HG02852 (cell line): ENCODE measurements around the gene SLC66A2.
"Not testable (repeated sequence)": the region's sequence is repeated elsewhere in the genome, so short reads cannot be mapped to it uniquely, and the experiment has no call there.

ENCODE experiments used
- ATAC-seq: cut with Tn5 transposase; IDR thresholded peaks from one replicate; pipeline ENCODE4 v1.9.1; 2021; ENCODE audit warnings: mild to moderate bottlenecking, moderate library complexity; ENCODE audit not compliant: unreplicated experiment

Gene SLC66A2

DNA sequence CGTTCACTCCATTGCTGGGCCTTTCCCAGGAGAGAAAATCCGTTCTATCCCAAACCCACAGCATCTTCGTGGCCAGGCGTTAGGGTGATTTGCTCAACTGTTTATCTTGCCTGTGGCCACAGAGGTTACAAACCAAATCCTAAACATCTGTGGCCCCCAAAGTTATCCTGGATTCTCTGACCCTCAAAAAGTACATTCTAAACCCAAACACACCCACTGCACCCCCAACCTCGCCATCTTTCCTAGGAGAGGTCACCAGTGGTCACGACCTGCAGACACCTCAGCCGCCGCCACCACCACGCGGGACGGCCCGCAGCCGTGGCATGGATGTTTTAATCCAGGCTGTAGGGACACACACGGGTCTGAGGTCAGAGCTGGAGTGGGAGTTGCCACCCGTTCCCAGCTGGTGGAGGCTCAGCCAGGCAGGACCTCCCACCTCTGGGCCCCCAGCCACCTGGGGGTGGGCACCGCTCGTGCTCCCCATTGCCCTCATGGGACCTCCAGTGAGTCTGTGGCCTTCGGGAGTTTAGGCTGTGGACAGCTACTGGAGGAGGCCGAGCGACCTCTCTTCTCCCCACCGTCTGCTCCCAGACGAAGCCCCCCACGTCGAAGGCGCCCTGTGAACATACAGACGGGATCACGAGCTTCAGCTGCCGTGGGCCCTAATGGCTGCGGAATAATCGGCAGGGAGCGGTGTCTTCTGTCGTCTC lies 81.7 kb downstream of the SLC66A2 start:
- no peak for ATAC-seq

DNA sequence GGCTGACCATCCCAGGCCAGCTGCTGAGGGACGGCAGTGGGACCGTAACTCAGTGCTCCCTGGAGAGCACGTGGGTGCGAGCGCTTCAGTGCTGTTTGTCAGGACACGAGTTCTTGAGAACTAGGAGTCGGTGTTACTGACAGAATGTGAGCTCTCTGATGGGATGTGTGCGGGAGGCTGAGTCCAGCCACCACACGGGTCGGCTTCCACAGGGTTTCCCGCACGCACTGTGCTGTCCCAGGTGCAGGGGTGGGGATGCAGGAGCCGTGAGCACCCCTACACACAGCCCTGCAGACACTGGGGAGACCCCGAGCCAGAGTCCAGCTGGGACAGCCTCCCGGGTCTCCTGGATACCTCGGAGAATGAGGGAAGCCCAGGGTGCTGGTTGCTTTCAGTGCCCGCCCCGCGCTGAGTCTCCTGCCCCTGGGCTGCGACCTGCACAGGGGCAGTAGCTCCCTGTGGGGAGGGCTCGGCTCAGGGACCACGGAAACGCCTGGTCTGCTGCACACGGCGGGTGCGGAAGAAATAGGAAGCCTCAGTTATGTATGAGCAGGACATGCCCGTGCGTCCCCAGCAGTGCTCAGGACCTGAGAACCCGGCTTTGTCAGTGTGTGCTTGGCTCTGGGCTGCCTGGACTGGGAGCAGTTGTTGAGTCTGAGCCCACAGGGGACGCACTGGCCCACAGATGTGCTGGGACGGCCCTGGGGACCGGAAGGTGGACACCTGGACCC lies 82.5 kb downstream of the SLC66A2 start:
- no peak for ATAC-seq

GRCh38 chr18:79868168-79868784 lies 83.2 kb downstream of the SLC66A2 start:
- no peak for ATAC-seq

DNA sequence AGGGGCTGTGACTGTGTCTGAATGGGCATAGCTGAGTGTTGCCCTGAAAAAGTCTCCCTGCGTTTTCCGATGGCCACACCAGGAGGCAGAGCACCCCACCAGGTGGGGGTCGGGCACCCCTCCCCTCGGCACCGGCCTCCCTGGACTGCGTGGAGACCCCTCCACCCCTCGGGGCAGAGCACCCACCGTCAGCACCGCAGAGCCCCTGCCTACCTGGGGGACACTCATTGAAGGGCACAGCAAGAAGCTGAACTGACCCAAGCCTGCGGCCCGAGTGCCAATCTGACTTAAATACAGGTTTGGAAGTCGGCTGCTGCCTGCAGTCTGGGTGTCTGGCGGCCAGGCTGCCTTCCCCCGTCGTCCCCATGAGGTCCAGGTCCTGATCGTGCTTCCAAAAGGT lies 83.8 kb downstream of the SLC66A2 start:
- ATAC-seq = no peak

DNA sequence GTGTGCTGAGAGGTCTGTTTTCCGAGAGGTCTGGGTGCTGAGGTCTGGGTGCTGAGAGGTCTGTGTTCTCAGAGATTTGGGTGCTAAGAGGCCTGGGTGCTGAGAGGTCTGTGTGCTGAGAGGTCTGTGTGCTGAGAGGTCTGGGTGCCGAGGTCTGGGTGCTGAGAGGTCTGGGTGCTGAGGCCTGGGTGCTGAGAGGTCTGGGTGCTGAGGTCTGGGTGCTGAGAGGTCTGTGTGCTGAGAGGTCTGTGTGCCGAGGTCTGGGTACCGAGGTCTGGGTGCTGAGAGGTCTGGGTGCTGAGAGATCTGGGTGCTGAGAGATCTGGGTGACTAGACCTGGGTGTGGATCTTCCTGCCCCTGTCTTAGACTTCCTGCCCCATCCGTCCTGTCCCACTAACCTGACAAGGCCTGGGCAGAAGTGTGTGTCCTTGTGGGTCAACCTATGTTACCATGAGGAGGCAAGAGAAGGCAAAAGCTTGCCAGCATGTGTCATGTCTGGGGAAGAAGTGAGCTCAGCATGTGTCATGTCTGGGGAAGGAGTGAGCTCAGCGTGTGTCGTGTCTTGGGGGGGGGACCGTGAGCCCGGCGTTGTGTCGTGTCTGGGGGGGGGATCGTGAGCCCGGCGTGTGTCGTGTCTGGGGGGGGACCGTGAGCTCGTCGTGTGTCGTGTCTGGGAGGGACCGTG lies 84.4 kb downstream of the SLC66A2 start:
- no peak for ATAC-seq

- ATAC-seq = not testable (repeated sequence)
Observed at GRCh38 chr18:79865951-79866350, 85.5 kb downstream of the SLC66A2 start.

DNA sequence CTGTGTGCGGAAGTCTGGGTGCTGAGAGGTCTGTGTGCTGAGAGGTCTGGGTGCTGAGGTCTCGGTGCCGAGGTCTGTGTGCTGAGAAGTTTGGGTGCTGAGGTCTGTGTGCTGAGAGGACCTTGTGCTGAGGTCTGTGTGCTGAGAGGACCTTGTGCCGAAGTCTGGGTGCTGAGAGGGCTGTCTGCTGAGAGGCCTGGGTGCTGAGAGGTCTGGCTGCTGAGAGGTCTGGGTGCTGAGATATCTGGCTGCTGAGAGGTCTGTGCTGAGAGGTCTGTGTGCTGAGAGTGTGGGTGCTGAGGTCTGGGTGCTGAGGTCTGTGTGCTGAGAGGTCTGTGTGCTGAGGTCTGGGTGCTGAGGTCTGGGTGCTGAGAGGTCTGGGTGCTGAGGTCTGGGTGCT lies 86.5 kb downstream of the SLC66A2 start:
- not testable (repeated sequence) for ATAC-seq

- ATAC-seq = no peak
Observed at GRCh38 chr18:79864006-79864725, 87.3 kb downstream of the SLC66A2 start.

- no peak for ATAC-seq
Observed at GRCh38 chr18:79863161-79864005, 88.1 kb downstream of the SLC66A2 start.

DNA sequence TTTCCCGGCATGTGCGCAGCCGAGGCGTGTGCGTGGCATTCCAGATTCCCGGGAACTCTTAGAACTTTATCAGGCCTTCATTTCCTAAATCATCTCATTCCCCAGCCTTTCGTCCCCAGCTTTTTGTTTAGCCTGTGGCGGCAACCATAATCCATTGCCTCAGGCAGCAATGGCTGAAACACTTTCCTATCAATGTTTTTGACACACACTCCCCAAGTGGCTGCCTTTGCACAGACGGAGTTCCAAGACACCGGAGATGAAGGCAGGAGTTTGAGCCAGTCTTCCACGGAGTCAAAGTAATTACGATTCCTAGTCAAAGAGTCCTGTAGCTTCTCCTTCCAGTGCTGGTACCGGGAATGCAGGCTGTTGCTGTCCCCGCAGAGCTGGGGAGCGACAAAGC lies 88.9 kb downstream of the SLC66A2 start:
- ATAC-seq = no peak

- ATAC-seq = no peak
Observed at GRCh38 chr18:79861687-79862086, 89.8 kb downstream of the SLC66A2 start.

GRCh38 chr18:79859314-79859713 lies 92.1 kb downstream of the SLC66A2 start:
- ATAC-seq = no peak

- ATAC-seq = no peak
Observed at GRCh38 chr18:79857082-79857671, 94.3 kb downstream of the SLC66A2 start.

- peak; percentile 72 for ATAC-seq
Observed at GRCh38 chr18:79856119-79857007, 95.1 kb downstream of the SLC66A2 start.

- ATAC-seq = peak; percentile 74
Observed at GRCh38 chr18:79855147-79855933, 96.1 kb downstream of the SLC66A2 start.

- no peak for ATAC-seq
Observed at GRCh38 chr18:79853993-79854364, 97.5 kb downstream of the SLC66A2 start.

- ATAC-seq = no peak
Observed at GRCh38 chr18:79853303-79853992, 98.0 kb downstream of the SLC66A2 start.
